GM12872 (cell line): ENCODE results near the gene LRCOL1.

ENCODE experiments used
- CTCF ChIP-seq: IDR thresholded peaks from 3 replicates; pipeline ENCODE4 v1.5.1; 2011; ENCODE audit warnings: low read depth, mild to moderate bottlenecking, low read length, moderate library complexity; ENCODE audit not compliant: insufficient read depth

Gene LRCOL1

GRCh38 chr12:132610051-132610759 is at the start of gene LRCOL1:
TSS of gene LRCOL1 (minus strand) at chr12:132610582. CDS start at chr12:132606251, 4,331 bp downstream.
- no peak for TF ChIP-seq CTCF

GRCh38 chr12:132660052-132660451 is 49.7 kb upstream of the LRCOL1 start:
- TF ChIP-seq CTCF = no peak

- no peak for TF ChIP-seq CTCF
These were observed 48.8 kb upstream of the LRCOL1 start for GRCh38 chr12:132659146-132659545.

DNA sequence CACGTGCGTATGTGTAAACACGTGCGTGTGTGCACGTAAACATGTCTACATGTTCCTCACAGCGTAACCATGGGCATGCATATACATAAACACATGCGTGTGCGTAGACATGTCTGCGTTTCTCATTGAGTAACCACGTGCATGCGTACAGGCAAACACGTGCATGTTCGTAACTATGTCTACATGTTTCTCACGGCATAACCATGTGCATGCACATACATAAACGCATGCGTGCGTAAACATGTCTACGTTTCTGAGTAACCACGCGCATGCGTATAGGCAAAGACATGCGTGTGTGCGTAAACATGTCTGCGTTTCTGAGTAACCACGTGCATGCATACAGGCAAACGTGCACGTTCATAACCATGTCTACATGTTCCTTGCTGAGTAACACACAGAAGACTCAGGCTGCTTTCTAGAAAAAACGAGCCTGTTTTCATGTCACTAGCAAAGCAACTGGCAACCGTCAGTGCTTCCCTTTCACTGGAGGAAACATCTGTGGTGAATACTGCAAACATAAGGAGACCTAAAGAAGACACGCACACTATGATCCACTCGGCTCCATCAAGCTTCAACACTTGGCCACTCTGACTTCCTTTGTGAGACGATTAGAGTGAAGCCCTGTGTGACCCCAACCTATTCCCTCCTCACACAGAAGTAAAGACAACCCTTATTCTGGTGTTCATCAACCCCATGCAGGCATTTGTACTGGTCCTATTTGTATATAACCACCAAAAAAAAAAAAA is 47.9 kb upstream of the LRCOL1 start:
- TF ChIP-seq CTCF = no peak

DNA sequence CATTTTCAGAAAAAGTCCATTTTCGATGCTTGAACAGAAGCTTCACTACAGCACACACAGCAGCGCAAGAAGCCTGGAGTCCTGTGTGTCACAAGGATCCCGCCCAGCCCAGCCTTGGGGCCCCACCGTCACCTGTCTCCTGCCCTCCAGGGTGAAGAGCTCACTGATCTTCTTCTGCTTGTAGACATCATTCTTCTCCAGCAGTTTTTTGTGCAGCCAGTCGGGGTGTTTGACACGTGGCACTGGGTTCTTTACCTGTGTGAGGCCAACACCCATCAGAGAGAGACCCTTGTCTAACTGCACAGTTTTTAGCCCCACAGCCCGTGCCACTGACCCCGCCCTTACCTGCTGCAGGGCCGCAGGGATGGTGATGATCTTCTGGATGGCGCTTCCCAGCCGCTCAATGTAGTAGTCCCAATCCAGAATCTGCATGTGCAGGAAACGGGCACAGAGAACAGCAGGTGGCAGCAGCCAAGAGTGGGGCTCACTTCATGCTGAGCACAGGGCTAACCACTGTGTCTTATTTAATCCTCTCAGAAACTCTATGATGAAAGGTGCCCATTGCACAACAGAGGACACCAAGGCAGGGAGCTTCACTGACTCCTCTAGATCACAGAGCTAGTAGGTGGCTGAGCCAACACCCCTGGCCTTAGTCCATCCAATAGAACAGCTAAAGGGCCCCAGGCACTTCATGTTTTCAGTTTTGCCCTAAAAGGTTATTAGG is 46.8 kb upstream of the LRCOL1 start:
- no peak for TF ChIP-seq CTCF

DNA sequence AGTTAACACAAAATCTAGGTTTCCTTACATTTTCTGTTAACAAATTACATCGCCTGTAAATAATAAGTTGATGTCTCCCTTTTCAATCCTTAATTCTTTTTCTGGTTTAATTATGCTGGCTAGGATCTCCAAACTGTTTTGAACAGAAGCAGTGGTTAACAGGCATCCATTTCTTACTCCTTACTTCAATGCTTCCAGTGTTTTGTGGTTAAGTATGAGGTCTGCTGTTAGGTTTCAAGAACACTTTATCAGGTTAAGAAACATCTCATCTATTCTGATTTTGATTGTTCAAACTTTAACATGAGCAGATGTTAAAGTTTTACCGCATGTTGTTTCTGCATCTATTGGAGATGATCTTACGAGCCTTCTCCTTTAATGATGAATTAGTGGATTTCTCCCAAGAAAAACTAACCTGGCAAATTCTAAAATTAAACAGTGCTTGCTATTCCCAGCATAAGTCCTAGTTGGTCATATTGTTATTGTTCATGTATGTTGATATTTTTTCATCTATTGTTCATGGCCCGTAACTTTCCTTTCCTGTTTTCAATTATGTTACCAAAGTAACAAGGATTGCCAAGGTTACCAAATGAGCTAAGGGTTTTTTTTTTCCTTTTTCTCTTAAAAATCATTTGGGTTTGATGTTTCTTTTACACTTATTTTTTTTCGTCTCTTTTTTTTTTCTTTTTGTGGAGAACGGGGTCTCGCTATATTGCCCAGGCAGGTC is 43.3 kb upstream of the LRCOL1 start:
- TF ChIP-seq CTCF = no peak
